K562 (cell line): ENCODE measurements around the gene VENTX. TPM values are rescaled to one million over a fixed set of nuclear protein-coding genes. Genes with fewer than 3 reads are reported as not detected.

Experiments
- ATAC-seq: fragments of 200-7000 bp; cut with Tn5 transposase; 3 replicates; pipeline ENCODE4 v1.9.1; 2020; ENCODE audit warnings: moderate library complexity
- BruUV-seq: library from RNA; stranded (reverse); fragments of 400-500 nt; replicated peaks from 2 replicates; lab custom pipeline; 2021; lab: Mats Ljungman, UMichigan
- CTCF ChIA-PET: fragments of 300-600 bp; formaldehyde crosslinking; extraction: SDS; loops from one replicate; lab custom pipeline; 2021; ENCODE audit warnings: low intra/inter-chr PET ratio; lab: Yijun Ruan, JAX
- POLR2A ChIA-PET: fragments of 300-600, 350-650 bp; sonication (Branson Sonifier 250); formaldehyde crosslinking; extraction: SDS; loops from one replicate; lab custom pipeline; 2021; ENCODE audit warnings: antibody characterized with exemption, inconsistent platforms; lab: Yijun Ruan, JAX
- DNase-seq, 4 experiments: peaks; one replicate each; pipeline versions ENCODE4 v3.0.0 to v3.0.0-alpha.2; 2011 to 2018; ENCODE audit warnings: low spot score in 3 of 4, mixed read lengths in 3 of 4; ENCODE audit errors: extremely low read depth in 1 of 4
- FAIRE-seq: peaks from 2 replicates; lab custom pipeline; 2011; peaks lifted over from hg19 to GRCh38; lab: Jason Lieb, UNC
- H2AFZ ChIP-seq: 2 replicates; pipeline ENCODE4 v1.6.0; 2011; ENCODE audit warnings: low read depth, low read length, control low read depth, inconsistent platforms
- H3K27ac ChIP-seq: fragments of 200-600 bp; 3 replicates; pipeline ENCODE4 v1.8.0; 2011; ENCODE audit warnings: low read depth, mild to moderate bottlenecking, control low read depth, inconsistent platforms, low read length, moderate library complexity, mixed read lengths; ENCODE audit errors: extremely low read depth
- H3K27me3 ChIP-seq, 2 experiments: fragments of 300-600 bp in 1 of 2; 2 replicates in 1 of 2; 3 replicates in 1 of 2; pipeline versions ENCODE4 v1.6.0 to v1.8.0; 2011; ENCODE audit warnings: inconsistent platforms in 2 of 2, low read length in 2 of 2, mild to moderate bottlenecking in 1 of 2, mixed read lengths in 1 of 2, moderate library complexity in 1 of 2; ENCODE audit not compliant: control insufficient read depth in 2 of 2, insufficient read depth in 2 of 2
- H3K36me3 ChIP-seq: fragments of 300-600 bp; 3 replicates; pipeline ENCODE4 v1.8.0; 2011; ENCODE audit warnings: mild to moderate bottlenecking, low read length, inconsistent platforms; ENCODE audit not compliant: control insufficient read depth, insufficient read depth
- H3K4me1 ChIP-seq, 2 experiments: fragments of 200-600 bp in 1 of 2; replicated peaks in 1 of 2; 2 replicates in 1 of 2; 3 replicates in 1 of 2; pipeline versions ENCODE4 v1.5.1 to v1.8.0; 2011; ENCODE audit warnings: inconsistent platforms in 2 of 2, low read length in 2 of 2, mild to moderate bottlenecking in 1 of 2, mixed read lengths in 1 of 2, moderate library complexity in 1 of 2; ENCODE audit not compliant: control insufficient read depth in 2 of 2, insufficient read depth in 2 of 2
- H3K4me2 ChIP-seq: 2 replicates; pipeline ENCODE4 v1.6.1; 2011; ENCODE audit warnings: low read length, control low read depth, inconsistent platforms, mixed read lengths; ENCODE audit not compliant: insufficient read depth
- H3K4me3 ChIP-seq: fragments of 200-600 bp; sonication (generic), shearing (Covaris generic); 2 replicates; pipeline ENCODE4 v1.5.1; 2016; ENCODE audit warnings: control low read depth, inconsistent platforms
- H3K79me2 ChIP-seq: fragments of 200-600 bp; 3 replicates; pipeline ENCODE4 v1.8.0; 2011; ENCODE audit warnings: low read length, inconsistent platforms; ENCODE audit not compliant: control insufficient read depth, insufficient read depth
- H3K9ac ChIP-seq, 2 experiments: 2 replicates each; pipeline versions ENCODE4 v1.6.0 to v1.6.1; 2011; ENCODE audit warnings: low read depth in 2 of 2, low read length in 2 of 2, control low read depth in 1 of 2, inconsistent platforms in 1 of 2, mild to moderate bottlenecking in 1 of 2, mixed read lengths in 1 of 2; ENCODE audit not compliant: insufficient read depth in 1 of 2
- H3K9me1 ChIP-seq: one replicate; pipeline ENCODE4 v1.6.0; 2011; ENCODE audit warnings: inconsistent platforms, mild to moderate bottlenecking, low read length, moderate library complexity; ENCODE audit not compliant: control insufficient read depth, insufficient read depth
- H3K9me3 ChIP-seq: replicated peaks from 2 replicates; pipeline ENCODE4 v1.5.1; 2011; ENCODE audit warnings: low read depth, low read length, inconsistent platforms; ENCODE audit not compliant: control insufficient read depth, insufficient read depth
- H4K20me1 ChIP-seq: replicated peaks from 2 replicates; pipeline ENCODE4 v1.6.1; 2011; ENCODE audit warnings: low read length, inconsistent platforms, mixed read lengths; ENCODE audit not compliant: control insufficient read depth, insufficient read depth
- EP400 ChIP-seq: fragments of 450-650 bp; IDR thresholded peaks from 2 replicates; pipeline ENCODE4 v1.6.1; 2017; ENCODE audit warnings: antibody characterized with exemption, mild to moderate bottlenecking, moderate library complexity
- STAT5B ChIP-seq: fragments of 250-450 bp; sonication (Bioruptor Pico); IDR thresholded peaks from 2 replicates; pipeline ENCODE4 v1.8.0; 2021; ENCODE audit warnings: mild to moderate bottlenecking, inconsistent platforms
- ZNF263 ChIP-seq: sonication (generic); formaldehyde crosslinking; IDR thresholded peaks from 2 replicates; pipeline ENCODE4 v1.8.0; 2022; ENCODE audit warnings: mild to moderate bottlenecking, missing genetic modification reagents, borderline replicate concordance
- WGBS: fragments of 100-300 bp; shearing (Covaris generic); methylation state at CpG from one replicate; pipeline ENCODE4 v1.1.6; 2016; ENCODE audit warnings: low coverage, mixed read lengths; ENCODE audit not compliant: insufficient coverage; ENCODE audit errors: missing lambda C conversion rate; 5-methylcytosine and 5-hydroxymethylcytosine counted together
- in situ Hi-C: fragments of 300-500 bp; cut with MboI; formaldehyde crosslinking; loops from 4 replicates; pipeline ENCODE4 v1.15.0; 2018; ENCODE audit warnings: inconsistent platforms, mixed read lengths
- intact Hi-C: fragments of 100-400 bp; cut with micrococcal nuclease; formaldehyde crosslinking; loops from 2 replicates; pipeline ENCODE4 v1.14.2; 2022
- polyA plus RNA-seq, 8 experiments: library from polyadenylated mRNA; depleted of rRNA in 4 of 8; stranded (reverse) in 5 of 8; unstranded in 3 of 8; fragments of >200 nt; fragmentation: Nextera tagmentation in 2 of 8; fragmentation: Illumina TruSeq in 1 of 8; extraction: Ambion mirVana in 2 of 8; extraction: Trizol in 1 of 8; gene quantifications; 2 replicates each; pipeline versions ENCODE4 v1.2.1 to v1.2.3, GENCODE V29; 2011 to 2014; ENCODE audit warnings: inconsistent platforms in 1 of 8, missing spikeins in 1 of 8
- total RNA-seq, 7 experiments: library from RNA; depleted of rRNA in 6 of 7; stranded (reverse); fragments of >200 nt in 6 of 7; fragmentation: Illumina TruSeq in 2 of 7; extraction: Trizol in 2 of 7; gene quantifications; 2 replicates each; pipeline versions ENCODE4 v1.2.1 to v1.2.3, GENCODE V29; 2011 to 2021; ENCODE audit warnings: low replicate concordance in 1 of 7
- TF ChIP-seq, protein P1 (sequence below): fragments of 450-650 bp; IDR thresholded peaks from 2 replicates; pipeline ENCODE4 v1.6.1; 2017; ENCODE audit warnings: mild to moderate bottlenecking, moderate library complexity

Gene VENTX
- total and polyA plus RNA-seq, 9 of the 15 experiments (the other 6 are each of a cell fraction or from before 2014, with no cell fraction given), result 0.07 to 0.70 (median 0.20) TPM; not detected in 1

DNA sequence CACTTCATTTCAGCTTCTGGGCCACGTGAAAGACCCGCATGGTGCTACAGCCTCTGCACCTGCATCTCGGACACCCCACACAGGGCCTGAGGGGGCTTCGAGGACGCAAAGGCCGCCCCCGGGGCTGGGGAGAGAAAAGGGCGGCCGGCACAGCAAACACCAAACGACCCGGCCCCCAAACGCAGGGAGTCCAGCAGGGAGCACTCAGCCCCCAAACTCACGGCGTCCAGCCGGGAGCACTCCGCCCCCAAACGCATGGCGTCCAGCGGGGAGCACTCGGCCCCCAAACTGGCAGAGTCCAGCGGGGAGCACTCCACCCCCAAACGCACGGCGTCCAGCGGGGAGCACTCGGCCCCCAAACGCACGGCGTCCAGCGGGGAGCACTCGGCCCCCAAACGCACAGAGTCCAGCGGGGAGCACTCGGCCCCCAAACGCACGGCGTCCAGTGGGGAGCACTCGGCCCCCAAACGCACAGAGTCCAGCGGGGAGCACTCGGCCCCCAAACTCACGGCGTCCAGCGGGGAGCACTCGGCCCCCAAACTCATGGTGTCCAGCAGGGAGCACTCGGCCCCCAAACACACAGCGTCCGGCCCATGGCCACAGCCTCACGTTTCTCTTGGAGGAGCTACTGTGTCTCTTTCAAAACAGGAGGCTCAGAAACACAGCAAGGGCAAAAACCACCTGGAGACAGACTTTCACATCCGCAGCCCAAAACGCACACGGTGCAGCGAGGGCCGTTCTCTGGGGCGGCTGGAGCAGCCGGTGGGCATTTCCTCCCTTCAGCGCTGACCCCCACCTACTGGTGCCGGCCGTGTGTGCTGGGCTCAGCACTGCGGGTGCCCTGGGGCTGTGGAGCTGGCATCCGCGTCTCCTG lies 34.6 kb upstream of the VENTX start:
- H3K9ac ChIP-seq, result no peak overlapping the region
- no peak for ATAC-seq
- POLR2A ChIA-PET, result no interaction called here

More for the DNA sequence above, 34.6 kb upstream of the VENTX start:
- Histone ChIP-seq H3K4me2 (no peak overlapping the region), H3K9me3 (no peaks in the 10 kb centered on the region), H3K27me3 (peaks cover 16 to 79% of the 10 kb centered on the region in 2 experiments; a peak in 3 of 5 replicates), H4K20me1 (no peaks in the 10 kb centered on the region), H2AFZ (no peak overlapping the region), H3K4me3 (no peak overlapping the region), H3K79me2 (no peaks in the 10 kb centered on the region), H3K4me1 (peaks cover 0 to 80% of the 10 kb centered on the region in 2 experiments; a peak in 2 of 5 replicates), H3K9me1 (no peaks in the 10 kb centered on the region), H3K36me3 (no peaks in the 10 kb centered on the region), H3K27ac (no peak overlapping the region)
- intact Hi-C loops (no loop called here), in situ Hi-C loops (no loop called here)
- CTCF ChIA-PET, result no interaction called here
- BruUV-seq, result no TSS peak
- TF ChIP-seq, protein P1, sequence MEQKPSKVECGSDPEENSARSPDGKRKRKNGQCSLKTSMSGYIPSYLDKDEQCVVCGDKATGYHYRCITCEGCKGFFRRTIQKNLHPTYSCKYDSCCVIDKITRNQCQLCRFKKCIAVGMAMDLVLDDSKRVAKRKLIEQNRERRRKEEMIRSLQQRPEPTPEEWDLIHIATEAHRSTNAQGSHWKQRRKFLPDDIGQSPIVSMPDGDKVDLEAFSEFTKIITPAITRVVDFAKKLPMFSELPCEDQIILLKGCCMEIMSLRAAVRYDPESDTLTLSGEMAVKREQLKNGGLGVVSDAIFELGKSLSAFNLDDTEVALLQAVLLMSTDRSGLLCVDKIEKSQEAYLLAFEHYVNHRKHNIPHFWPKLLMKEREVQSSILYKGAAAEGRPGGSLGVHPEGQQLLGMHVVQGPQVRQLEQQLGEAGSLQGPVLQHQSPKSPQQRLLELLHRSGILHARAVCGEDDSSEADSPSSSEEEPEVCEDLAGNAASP, result no peak
- TF ChIP-seq STAT5B (CRISPR knock-in tag) (no peak), EP400 (no peak), ZNF263 (CRISPR knock-in tag) (peak; percentile 89)
- FAIRE-seq (no peak), DNase-seq (no peak)
- WGBS, result 13% methylated on average over 14 of the region's 62 CpGs
